ENCODE results near the gene MT1M.
"Not testable (repeated sequence)": the region's sequence is repeated elsewhere in the genome, so short reads cannot be mapped to it uniquely, and the experiment has no call there.

The MT1M gene

GRCh38 chr16:56657555-56658326 is 25.3 kb downstream of the MT1M start, which contains the start of gene MT1F:
TSS of gene MT1F (plus strand) at chr16:56657959. CDS start at chr16:56658059, 100 bp downstream.
- peak; percentile 69 for DNase-seq

DNA sequence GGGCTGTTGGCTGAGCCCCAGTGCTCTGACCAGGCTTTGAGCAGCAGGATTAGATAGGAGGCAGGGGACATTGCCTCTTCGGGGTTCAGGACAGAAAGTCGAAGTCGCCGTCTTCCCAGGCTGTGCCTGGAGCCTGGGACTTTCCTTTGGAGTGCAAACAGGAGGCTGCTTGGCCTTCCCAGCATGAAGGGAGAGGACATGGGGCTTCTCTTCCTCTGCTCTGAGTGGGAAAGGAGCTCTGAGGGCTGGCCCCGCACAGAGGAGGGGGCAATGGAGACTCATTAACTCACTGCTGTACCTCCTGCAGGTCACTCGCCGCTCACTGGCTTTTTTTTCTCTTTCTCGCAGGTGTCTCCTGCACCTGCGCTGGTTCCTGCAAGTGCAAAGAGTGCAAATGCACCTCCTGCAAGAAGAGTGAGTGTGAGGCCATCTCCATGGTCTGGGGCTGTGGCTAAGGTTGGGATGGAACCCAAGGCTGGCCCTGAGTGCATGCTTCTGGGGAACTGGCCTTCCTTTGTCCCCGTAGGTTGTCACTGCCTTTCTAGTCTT is 25.9 kb downstream of the MT1M start:
- DNase-seq = no peak

DNA sequence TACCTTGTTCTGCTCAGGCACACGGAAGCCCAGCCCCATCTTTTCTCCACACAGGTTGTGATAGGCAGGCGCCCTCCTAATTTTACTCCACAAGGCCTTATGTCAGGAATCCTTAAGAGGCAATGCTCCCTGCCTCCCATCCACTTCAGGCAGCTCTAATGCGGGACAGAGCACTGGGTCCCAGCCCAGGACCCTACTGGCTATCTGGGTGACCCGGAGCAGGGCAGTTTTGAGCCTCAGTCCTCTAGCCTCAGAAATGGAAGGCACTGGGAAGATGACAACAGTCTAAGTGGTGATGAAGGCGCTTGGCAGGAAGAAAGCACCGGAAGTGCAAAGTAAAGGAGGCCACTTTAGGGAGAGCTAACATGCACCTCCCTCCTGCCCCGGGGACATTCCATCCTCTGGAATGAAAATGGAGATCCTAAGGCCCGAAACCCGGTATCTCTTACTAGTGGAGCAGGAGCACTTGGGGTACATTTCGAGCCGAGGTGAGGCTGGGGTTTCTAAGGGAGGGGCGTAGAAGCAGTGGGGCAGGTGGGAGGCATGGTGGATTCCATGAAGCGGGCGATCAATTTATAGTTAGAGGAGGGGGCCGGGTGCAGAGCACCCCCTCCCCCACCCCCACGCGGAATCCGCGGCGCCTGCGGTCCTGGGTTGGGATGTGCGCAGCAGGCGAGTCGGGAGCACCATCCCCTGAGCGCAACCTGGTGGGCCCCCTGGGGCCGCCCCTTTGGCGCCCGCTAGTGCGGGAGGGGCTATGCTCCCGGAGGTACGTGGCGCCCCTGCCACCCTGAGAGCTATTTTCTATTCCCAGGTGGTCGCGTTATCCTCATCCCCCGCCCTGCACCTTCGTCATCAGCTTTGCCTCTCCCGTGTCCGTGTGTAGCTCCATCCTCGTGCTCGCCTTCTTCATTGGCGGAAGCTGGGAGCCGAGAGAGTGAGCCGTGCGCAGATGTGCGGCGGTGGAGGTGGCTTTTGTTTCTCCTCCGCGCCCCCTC is 30.2 kb downstream of the MT1M start:
- DNase-seq = peak; percentile 30

GRCh38 chr16:56664506-56664905 is 32.0 kb downstream of the MT1M start:
- DNase-seq = no peak

- DNase-seq = not testable (repeated sequence)
Measured at GRCh38 chr16:56665286-56666261, 33.1 kb downstream of the MT1M start.

- peak; percentile 9 for DNase-seq
Measured at GRCh38 chr16:56667581-56668571, 35.4 kb downstream of the MT1M start, which contains the start of gene MT1G. TSS of gene MT1G (minus strand) at chr16:56668065. CDS start at chr16:56667993, 72 bp downstream.

DNA sequence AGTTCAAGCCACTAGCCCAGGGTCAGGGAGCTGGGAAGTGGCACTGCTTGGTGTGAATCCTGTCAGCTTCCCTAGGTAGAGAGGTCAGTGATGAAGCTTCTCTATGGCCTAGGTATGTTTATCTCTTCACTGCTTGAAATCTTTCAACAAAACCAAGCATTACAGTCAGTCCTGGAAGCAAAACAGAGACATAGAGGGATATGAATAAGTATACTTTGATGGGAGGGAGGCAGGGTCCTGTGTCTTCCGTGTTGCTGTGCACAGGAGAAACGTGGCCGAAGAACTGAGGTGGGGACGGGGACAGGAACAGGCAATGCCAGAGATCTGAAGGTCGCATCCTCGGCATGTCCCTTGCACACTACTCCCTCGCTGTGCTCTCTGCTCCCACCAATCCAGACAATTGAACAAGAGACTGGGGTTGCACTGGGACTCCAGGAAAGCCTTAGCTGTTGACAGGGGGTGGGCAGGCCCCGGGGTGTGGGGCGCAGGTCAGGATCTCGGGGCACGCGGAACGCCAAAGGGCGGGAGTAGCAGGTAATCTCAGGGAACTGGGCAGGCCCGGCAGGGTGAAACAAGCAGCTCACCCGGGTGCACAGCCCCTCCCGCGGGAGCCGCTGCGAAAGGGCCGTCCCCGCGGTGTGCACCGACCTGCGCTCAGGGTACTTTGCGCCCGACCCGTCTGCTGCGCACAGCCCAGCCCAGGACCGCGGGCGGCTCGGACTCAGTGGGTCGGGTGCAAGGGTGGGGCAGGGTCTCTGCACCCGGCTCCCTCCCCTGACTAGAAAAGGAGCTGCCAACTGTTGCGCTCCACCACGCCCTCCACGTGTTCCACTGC is 36.8 kb downstream of the MT1M start, which contains the start of gene MT1H:
MT1H (plus strand) TSS at position 810 of the 835 bp plus-strand sequence. CDS start 71 bp downstream, outside the sequence.
- no peak for DNase-seq

DNA sequence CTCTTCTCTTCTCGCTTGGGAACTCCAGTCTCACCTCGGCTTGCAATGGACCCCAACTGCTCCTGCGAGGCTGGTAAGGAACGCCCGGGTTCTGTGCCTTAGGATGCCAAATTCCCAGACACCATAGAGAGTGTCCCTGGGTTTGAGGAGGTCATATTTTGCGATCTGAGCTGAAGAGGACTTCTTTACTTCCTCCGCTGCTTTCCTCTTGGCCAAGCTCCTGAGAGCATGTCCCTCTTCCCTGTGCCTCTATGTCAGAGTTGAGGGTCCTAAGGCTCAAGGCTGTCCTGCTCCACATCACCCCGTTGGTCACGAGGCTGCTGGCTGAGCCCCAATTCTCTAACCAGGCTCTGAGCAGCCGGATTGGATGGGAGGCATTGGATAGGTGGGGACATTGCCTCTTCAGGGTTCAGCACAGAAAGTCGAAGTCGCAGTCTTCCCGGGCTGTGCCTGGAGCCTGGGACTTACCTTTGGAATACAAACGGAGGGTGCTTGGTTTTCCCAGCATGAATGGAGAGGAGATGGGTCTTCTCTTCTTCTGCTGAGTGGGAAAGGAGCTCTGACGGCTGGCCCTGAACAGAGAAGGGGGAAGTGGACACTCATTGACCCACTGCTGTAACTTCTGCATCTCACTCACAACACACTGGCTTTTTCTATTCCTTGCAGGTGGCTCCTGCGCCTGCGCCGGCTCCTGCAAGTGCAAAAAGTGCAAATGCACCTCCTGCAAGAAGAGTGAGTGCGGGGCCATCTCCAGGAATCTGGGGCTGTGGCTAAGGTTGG is 37.6 kb downstream of the MT1M start:
- DNase-seq = no peak

DNA sequence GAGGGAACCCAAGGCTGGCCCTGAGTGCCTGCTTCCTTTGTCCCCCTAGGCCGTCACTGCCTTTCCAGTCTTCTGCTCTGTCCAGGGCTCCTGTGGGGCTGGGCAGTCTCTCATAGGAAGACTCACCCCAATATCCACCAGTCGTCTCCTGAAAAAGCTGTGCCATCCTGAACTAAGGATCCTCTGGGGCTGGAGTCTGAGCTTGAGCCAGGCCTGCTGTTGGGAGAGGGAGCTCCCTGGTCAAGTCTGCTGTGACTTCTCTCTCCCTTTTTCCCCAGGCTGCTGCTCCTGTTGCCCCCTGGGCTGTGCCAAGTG is 38.1 kb downstream of the MT1M start:
- DNase-seq = no peak

GRCh38 chr16:56671691-56672090 is 39.2 kb downstream of the MT1M start:
- not testable (repeated sequence) for DNase-seq

DNA sequence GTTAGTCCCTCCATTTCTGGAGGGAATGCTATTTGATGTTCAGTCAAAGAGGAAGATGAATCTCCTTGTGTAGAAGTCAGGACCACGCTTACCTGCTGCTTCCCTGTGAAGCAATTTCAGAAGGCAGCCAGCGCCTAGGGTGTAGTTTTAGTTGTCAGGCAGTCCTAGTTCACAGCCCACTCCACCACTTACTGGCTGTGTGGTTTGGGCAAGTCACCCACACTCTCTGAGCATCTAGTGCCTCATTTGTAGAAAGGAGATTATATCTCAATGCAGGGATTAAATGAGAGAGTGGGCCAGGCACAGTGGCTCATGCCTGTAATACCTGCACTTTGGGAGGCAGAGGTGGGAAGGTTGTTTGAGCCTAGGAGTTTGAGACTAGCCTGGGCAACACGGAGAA is 39.7 kb downstream of the MT1M start:
- not testable (repeated sequence) for DNase-seq

GRCh38 chr16:56672761-56673536 is 40.5 kb downstream of the MT1M start:
- DNase-seq = no peak

DNA sequence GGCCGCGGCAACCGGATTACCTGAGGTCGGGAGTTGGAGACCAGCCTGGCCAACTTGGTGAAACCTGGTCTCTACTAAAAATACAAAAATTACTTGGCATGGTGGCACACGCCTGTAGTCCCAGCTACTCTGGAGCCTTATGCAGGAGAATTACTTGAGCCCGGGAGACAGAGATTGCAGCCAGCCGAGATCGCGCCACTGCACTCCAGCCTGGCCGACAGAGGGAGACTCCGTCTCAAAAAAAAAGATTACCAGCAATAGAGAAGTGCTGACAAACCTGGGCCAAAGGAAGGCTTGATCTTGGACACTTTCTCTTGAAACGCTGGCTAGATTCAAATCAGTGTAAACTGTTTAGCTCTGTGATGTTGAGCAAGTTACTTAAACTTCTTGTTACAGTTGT is 41.5 kb downstream of the MT1M start:
- peak; percentile 30 for DNase-seq

DNA sequence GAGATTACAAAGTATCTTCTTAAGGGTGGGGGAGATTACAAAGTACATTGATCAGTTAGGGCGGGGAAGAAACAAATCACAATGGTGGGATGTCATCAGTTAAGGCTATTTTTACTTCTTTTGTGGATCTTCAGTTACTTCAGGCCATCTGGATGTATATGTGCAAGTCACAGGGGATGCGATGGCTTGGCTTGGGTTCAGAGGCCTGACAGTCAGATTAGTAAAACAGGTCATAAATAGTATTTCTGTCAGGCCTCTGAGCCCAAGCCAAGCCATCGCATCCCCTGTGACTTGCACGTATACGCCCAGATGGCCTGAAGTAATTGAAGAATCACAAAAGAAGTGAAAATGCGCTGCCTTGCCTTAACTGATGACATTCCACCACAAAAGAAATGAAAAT is 42.1 kb downstream of the MT1M start:
- DNase-seq = not testable (repeated sequence)

- DNase-seq = peak; percentile 34
Measured at GRCh38 chr16:56675685-56676210, 43.3 kb downstream of the MT1M start.

DNA sequence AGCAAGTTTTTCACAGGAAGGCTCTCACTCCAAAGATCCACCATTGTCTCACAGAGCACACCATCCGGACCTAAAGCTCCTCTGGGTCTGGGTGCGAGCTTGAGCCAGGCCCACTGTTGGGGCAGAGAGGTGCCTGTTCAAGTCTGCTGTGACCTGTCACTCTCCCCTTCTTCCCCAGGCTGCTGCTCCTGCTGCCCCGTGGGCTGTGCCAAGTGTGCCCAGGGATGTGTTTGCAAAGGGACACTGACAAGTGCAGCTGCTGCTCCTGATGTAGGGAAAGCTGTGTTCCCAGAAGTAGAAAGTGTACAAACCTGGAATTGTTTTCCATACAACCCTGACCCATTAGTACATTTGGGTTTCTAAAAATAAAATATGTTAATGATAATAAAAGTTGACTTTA is 45.0 kb downstream of the MT1M start:
- no peak for DNase-seq

- DNase-seq = no peak
Measured at GRCh38 chr16:56679078-56679730, 46.7 kb downstream of the MT1M start.
